NK-92 (cell line): ENCODE data around the gene MPHOSPH10.
A peak's percentile ranks its signal among the peaks of the same experiment; 100 is the strongest.
"Not testable (repeated sequence)": the region's sequence is repeated elsewhere in the genome, so short reads cannot be mapped to it uniquely, and the experiment has no call there.

Experiments
- DNase-seq: peaks from one replicate; lab custom pipeline; 2025; ENCODE audit not compliant: unreplicated experiment; lab: John Stamatoyannopoulos, UW

MPHOSPH10 gene

GRCh38 chr2:71130152-71130904 is at the start of gene MPHOSPH10, which contains the start of gene MCEE:
Gene MPHOSPH10, plus strand, starts transcription at chr2:71130634. Its CDS starts 32 bp downstream, at chr2:71130666.
Gene MCEE, minus strand, starts transcription at chr2:71130229. Its CDS starts 10 bp downstream, at chr2:71130219.
- peak; percentile 10 for DNase-seq

DNA sequence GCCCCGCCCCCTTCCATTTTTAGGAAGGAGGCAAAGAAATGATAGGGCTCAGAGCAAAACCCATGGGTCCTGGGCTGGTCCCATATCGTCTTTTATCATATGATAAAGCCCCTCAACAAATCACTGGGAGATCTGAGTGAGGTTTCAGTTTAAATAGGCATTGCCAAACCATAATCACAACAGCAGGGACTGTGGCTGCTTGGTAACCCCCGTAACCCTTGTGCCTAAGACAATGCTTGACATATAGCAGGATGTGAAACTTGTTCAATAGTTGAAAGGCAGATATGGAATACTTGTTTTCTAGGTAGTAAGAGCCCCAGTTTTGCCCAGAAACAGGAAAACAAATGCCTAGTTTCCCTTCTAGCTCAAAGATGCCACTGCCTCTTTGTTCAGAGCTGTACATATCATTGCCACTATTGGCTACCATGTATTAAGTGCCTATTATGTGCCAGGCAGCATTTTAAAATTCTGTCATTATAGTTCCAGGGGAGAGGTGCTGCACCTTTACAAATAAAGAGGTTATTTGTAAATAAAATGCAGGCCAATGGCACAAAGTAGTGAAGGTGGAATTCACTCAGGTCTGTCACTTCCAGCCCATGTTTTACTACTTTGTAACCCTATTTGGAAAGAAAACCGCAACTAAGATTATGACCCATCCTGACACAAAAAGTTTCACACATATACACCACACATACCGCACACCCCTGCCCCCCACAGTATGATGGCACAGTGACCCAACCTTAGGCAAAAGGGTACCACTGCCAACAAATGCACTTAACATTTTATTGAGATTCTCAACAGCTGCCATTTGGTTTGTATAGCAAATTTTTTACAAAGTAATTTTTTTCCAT is 47.8 kb upstream of the MPHOSPH10 start:
- no peak for DNase-seq

- not testable (repeated sequence) for DNase-seq
These were observed 47.1 kb upstream of the MPHOSPH10 start for GRCh38 chr2:71083297-71083696.

DNA sequence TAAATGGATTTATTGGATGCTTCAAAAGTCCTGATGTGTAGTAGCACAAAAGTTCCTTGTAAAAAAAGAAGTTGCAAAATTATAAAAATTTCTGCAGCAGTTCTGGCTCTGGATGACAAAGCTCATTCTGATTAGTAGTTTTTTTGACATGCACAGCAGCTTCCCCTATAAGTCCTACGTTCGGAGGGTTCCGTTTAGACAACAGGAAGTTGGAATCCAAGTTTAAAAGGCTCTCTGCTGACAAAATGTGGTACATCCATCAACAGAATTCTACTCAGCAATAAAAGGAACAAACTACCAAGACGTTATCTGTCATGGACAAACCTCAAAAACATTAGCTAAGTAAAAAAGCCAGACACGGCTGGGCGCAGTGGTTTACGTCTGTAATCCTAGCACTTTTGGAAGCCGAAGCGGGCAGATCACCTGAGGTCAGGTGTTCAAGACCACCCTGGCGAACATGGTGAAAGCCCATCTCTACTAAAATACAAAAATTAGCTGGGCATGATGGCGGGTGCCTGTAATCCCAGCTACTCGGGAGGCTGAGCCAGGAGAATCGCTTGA is 46.6 kb upstream of the MPHOSPH10 start:
- not testable (repeated sequence) for DNase-seq

GRCh38 chr2:71085325-71086003 is 45.0 kb upstream of the MPHOSPH10 start:
- not testable (repeated sequence) for DNase-seq

DNA sequence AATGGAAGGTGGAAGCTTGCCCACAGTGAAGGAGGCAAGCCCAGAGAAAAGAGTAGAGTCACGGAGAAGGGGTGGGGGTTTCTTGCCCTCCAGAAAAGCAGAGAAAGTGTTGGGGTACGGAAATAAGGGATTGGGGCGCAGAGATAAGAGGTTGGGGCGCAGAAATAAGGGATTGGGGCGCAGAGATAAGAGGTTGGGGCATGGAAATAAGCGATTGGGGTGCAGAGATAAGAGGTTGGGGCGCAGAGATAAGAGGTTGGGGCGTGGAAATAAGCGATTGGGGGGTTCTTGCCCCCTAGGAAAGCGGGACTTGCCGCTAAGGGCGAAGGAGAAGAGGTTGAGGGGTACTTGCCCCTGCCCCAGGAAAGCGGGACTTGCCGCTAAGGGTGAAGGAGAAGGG is 41.0 kb upstream of the MPHOSPH10 start:
- not testable (repeated sequence) for DNase-seq

GRCh38 chr2:71091808-71092207 is 38.6 kb upstream of the MPHOSPH10 start:
- not testable (repeated sequence) for DNase-seq

- not testable (repeated sequence) for DNase-seq
These were observed 37.8 kb upstream of the MPHOSPH10 start for GRCh38 chr2:71092491-71093260.

- no peak for DNase-seq
These were observed 30.1 kb upstream of the MPHOSPH10 start for GRCh38 chr2:71100195-71100964.

DNA sequence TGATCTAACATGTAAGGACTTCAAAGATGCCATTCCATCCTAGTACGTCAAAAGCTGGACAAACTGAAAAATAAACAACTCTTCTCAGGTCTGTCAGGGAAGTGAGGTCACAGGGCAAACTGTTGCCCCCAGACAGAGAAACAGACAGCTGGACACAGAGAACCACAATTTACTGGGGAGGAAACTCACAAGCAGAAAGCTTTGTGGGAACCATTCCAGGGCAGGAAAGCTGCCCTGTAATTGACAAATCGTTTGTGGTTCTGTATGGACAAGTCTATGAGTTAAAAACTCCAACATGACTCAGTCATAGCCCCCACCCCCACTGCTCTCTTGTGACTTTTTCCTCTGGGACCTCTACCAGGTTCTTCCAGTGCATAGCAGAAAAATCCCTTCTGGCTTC is 28.8 kb upstream of the MPHOSPH10 start:
- no peak for DNase-seq

GRCh38 chr2:71102981-71103681 is 27.3 kb upstream of the MPHOSPH10 start:
- DNase-seq: no peak

DNA sequence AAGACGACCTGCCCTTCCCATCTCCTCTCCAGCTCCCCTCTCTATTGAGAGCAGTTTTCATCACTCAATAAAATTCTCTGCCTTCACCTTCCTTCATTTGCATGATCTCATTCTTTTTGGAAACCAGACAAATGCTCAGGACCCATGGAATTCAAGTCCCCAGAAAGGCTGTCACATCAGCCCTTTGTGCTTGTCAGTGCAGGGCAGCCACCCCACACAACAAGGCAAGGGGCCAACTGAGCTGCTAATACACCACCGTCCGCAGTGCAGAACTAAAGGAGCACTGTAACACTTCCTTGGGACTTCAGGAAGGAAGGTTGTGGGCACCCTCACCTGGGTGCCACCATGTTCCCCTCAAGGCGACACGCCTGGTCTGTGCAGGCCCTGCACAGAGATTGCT is 26.6 kb upstream of the MPHOSPH10 start:
- no peak for DNase-seq

DNA sequence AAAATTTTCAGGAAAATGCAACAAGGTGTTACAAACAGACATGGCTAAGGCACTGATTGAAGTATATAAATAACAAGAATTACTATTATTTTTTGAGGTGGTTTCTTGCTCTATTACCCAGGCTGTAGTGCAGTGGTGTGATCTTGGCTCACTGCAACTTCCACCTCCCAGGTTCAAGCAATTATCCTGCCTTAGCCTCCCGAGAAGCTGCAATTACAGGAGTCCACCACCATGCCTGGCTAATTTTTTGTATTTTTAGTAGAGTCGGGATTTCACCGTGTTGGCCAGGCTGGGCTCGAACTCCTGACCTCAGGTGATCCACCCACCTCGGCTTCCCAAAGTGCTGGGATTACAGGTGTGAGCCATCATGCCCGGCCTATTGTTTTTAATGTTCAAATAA is 24.0 kb upstream of the MPHOSPH10 start:
- not testable (repeated sequence) for DNase-seq

DNA sequence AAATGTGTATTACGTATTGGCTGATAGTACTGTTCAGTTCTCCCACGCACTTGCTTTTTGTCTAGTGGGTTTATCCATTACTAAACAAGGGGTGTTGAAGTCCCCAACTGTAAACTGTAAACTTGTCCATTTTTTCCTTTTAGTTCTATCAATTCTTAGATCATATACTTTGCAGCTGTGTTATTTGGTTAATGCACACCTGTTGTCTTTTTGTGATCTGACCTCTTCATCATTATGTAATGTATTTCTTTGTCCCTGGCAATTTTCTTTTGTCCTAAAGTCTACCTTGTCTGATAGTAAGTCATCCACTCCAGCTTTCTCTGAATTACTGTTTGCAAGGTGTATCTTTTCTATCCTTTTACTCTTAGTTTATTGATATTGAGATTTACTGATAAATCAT is 22.3 kb upstream of the MPHOSPH10 start:
- no peak for DNase-seq

DNA sequence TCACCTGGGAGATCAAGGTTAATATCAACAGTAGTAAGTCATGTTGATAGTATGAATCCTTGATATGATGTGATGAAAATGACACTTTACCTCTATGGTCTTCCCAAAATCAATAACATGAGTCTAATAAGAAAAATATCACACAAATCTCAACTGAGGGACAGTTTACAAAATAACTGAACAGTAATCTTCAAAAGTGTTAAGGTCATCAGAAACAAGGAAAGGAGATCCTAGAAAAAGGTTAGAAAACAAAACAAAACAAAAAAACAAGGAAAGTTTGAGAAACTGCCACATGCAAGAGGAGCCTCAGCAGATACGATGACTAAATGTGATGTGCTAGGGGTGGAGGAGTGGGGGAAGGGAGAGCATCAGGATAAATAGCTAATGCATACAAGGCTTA is 16.6 kb upstream of the MPHOSPH10 start:
- DNase-seq: no peak

DNA sequence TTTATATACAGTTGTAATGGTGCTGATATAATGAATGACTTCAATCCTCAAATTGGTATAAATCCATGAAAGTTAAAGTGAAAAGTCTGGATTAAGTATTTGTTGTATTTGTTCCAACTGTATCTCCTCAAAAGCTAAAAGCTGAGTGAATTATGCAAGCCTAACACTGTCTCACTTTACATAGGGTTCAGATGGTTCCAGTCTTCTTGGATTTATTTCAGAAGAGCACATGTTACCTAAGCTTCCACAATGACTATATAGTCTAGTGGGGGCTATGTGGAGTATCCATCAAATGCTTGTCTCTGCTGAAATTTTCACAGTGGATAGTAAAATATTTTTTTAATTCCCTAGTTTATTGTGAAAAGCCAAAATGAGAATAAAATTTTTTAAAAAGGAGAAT is 13.4 kb upstream of the MPHOSPH10 start:
- no peak for DNase-seq

GRCh38 chr2:71120195-71120594 is 10.2 kb upstream of the MPHOSPH10 start:
- no peak for DNase-seq

- DNase-seq: no peak
These were observed 9.0 kb upstream of the MPHOSPH10 start for GRCh38 chr2:71121479-71121878.
